Measurements from ENCODE around the gene LMF1. TPM values are rescaled to one million over a fixed set of nuclear protein-coding genes. Genes with fewer than 3 reads are reported as not detected.

LMF1 gene
- polyA plus RNA-seq, 2 donors = 8.2 to 17.2 TPM

- Histone ChIP-seq H3K4me3 (ENCODE audit: low read depth in 1 of 2, low read length in 2 of 2) (no peak overlapping the region), H3K36me3 (ENCODE audit: control insufficient read depth in 2 of 2, insufficient read depth in 2 of 2, low read length in 1 of 2) (no peaks in the 10 kb centered on the region), H3K27me3 (ENCODE audit: control insufficient read depth in 1 of 2, insufficient read depth in 2 of 2, low read length in 2 of 2) (peaks cover 0 to 7% of the 10 kb centered on the region in 2 donors), H3K9me3 (ENCODE audit: control insufficient read depth in 2 of 2, insufficient read depth in 1 of 2, low read depth in 1 of 2, low read length in 1 of 2) (peaks cover 4 to 21% of the 10 kb centered on the region in 2 donors), H3K27ac (ENCODE audit: low read depth in 2 of 2, low read length in 1 of 2) (no peak overlapping the region), H3K4me1 (ENCODE audit: control insufficient read depth in 2 of 2, insufficient read depth in 2 of 2, low read length in 1 of 2) (peaks cover 0 to 4% of the 10 kb centered on the region in 2 donors)
- 67 to 93% methylated on average over 3 of the region's 3 CpGs for WGBS, 2 donors
These were observed 25.0 kb upstream of the LMF1 start for GRCh38 chr16:995783-996182.

- H3K27ac ChIP-seq (ENCODE audit: low read depth in 2 of 2, low read length in 1 of 2) = no peak overlapping the region
- peaks cover 0 to 4% of the 10 kb centered on the region in 2 donors for H3K4me1 ChIP-seq (ENCODE audit: control insufficient read depth in 2 of 2, insufficient read depth in 2 of 2, low read length in 1 of 2)
- WGBS, 2 donors = 83 to 86% methylated on average over 3 of the region's 3 CpGs
- H3K4me3 ChIP-seq (ENCODE audit: low read depth in 1 of 2, low read length in 2 of 2) = no peak overlapping the region
- H3K36me3 ChIP-seq (ENCODE audit: control insufficient read depth in 2 of 2, insufficient read depth in 2 of 2, low read length in 1 of 2) = no peaks in the 10 kb centered on the region
- H3K27me3 ChIP-seq (ENCODE audit: control insufficient read depth in 1 of 2, insufficient read depth in 2 of 2, low read length in 2 of 2) = peaks cover 0 to 7% of the 10 kb centered on the region in 2 donors
- peaks cover 4 to 23% of the 10 kb centered on the region in 2 donors for H3K9me3 ChIP-seq (ENCODE audit: control insufficient read depth in 2 of 2, insufficient read depth in 1 of 2, low read depth in 1 of 2, low read length in 1 of 2)
These were observed 24.3 kb upstream of the LMF1 start for GRCh38 chr16:995087-995486.

GRCh38 chr16:993731-994130 is 22.9 kb upstream of the LMF1 start:
- Histone ChIP-seq H3K27ac (ENCODE audit: low read depth in 2 of 2, low read length in 1 of 2) (no peak overlapping the region), H3K27me3 (ENCODE audit: control insufficient read depth in 1 of 2, insufficient read depth in 2 of 2, low read length in 2 of 2) (peaks cover 0 to 7% of the 10 kb centered on the region in 2 donors)

GRCh38 chr16:991773-992172 is 21.0 kb upstream of the LMF1 start:
- Histone ChIP-seq H3K9me3 (ENCODE audit: control insufficient read depth in 2 of 2, insufficient read depth in 1 of 2, low read depth in 1 of 2, low read length in 1 of 2) (peaks cover 4 to 25% of the 10 kb centered on the region in 2 donors), H3K27me3 (ENCODE audit: control insufficient read depth in 1 of 2, insufficient read depth in 2 of 2, low read length in 2 of 2) (no peaks in the 10 kb centered on the region), H3K27ac (ENCODE audit: low read depth in 2 of 2, low read length in 1 of 2) (no peak overlapping the region), H3K4me3 (ENCODE audit: low read depth in 1 of 2, low read length in 2 of 2) (no peak overlapping the region), H3K36me3 (ENCODE audit: control insufficient read depth in 2 of 2, insufficient read depth in 2 of 2, low read length in 1 of 2) (no peaks in the 10 kb centered on the region), H3K4me1 (ENCODE audit: control insufficient read depth in 2 of 2, insufficient read depth in 2 of 2, low read length in 1 of 2) (peaks cover 0 to 2% of the 10 kb centered on the region in 2 donors)
- 54 to 60% methylated on average over 8 to 9 of the region's 9 CpGs for WGBS, 2 donors

More at GRCh38 chr16:993731-994130, 22.9 kb upstream of the LMF1 start:
- peaks cover 0 to 4% of the 10 kb centered on the region in 2 donors for H3K4me1 ChIP-seq (ENCODE audit: control insufficient read depth in 2 of 2, insufficient read depth in 2 of 2, low read length in 1 of 2)
- WGBS, 2 donors = 84 to 85% methylated on average over 3 of the region's 3 CpGs
- peaks cover 4 to 27% of the 10 kb centered on the region in 2 donors for H3K9me3 ChIP-seq (ENCODE audit: control insufficient read depth in 2 of 2, insufficient read depth in 1 of 2, low read depth in 1 of 2, low read length in 1 of 2)
- no peaks in the 10 kb centered on the region for H3K36me3 ChIP-seq (ENCODE audit: control insufficient read depth in 2 of 2, insufficient read depth in 2 of 2, low read length in 1 of 2)
- H3K4me3 ChIP-seq (ENCODE audit: low read depth in 1 of 2, low read length in 2 of 2) = no peak overlapping the region

- H3K27ac ChIP-seq (ENCODE audit: low read depth in 2 of 2, low read length in 1 of 2) = no peak overlapping the region
- no peaks in the 10 kb centered on the region for H3K36me3 ChIP-seq (ENCODE audit: control insufficient read depth in 2 of 2, insufficient read depth in 2 of 2, low read length in 1 of 2)
- peaks cover 4 to 23% of the 10 kb centered on the region in 2 donors for H3K9me3 ChIP-seq (ENCODE audit: control insufficient read depth in 2 of 2, insufficient read depth in 1 of 2, low read depth in 1 of 2, low read length in 1 of 2)
- H3K27me3 ChIP-seq (ENCODE audit: control insufficient read depth in 1 of 2, insufficient read depth in 2 of 2, low read length in 2 of 2) = no peaks in the 10 kb centered on the region
- 70 to 75% methylated on average over 9 to 10 of the region's 11 CpGs for WGBS, 2 donors
- no peak overlapping the region for H3K4me3 ChIP-seq (ENCODE audit: low read depth in 1 of 2, low read length in 2 of 2)
- H3K4me1 ChIP-seq (ENCODE audit: control insufficient read depth in 2 of 2, insufficient read depth in 2 of 2, low read length in 1 of 2) = peaks cover 0 to 2% of the 10 kb centered on the region in 2 donors
These were observed 20.6 kb upstream of the LMF1 start for GRCh38 chr16:991345-991744.

- H3K27me3 ChIP-seq (ENCODE audit: control insufficient read depth in 1 of 2, insufficient read depth in 2 of 2, low read length in 2 of 2) = no peaks in the 10 kb centered on the region
- H3K27ac ChIP-seq (ENCODE audit: low read depth in 2 of 2, low read length in 1 of 2) = no peak overlapping the region
- H3K36me3 ChIP-seq (ENCODE audit: control insufficient read depth in 2 of 2, insufficient read depth in 2 of 2, low read length in 1 of 2) = no peaks in the 10 kb centered on the region
- 64 to 66% methylated on average over 39 to 41 of the region's 41 CpGs for WGBS, 2 donors
- H3K4me1 ChIP-seq (ENCODE audit: control insufficient read depth in 2 of 2, insufficient read depth in 2 of 2, low read length in 1 of 2) = peaks cover 0 to 2% of the 10 kb centered on the region in 2 donors
- no peak overlapping the region for H3K4me3 ChIP-seq (ENCODE audit: low read depth in 1 of 2, low read length in 2 of 2)
- H3K9me3 ChIP-seq (ENCODE audit: control insufficient read depth in 2 of 2, insufficient read depth in 1 of 2, low read depth in 1 of 2, low read length in 1 of 2) = peaks cover 4 to 19% of the 10 kb centered on the region in 2 donors
These were observed 19.9 kb upstream of the LMF1 start for GRCh38 chr16:990516-991291.

- H3K36me3 ChIP-seq (ENCODE audit: control insufficient read depth in 2 of 2, insufficient read depth in 2 of 2, low read length in 1 of 2) = no peaks in the 10 kb centered on the region
- H3K4me3 ChIP-seq (ENCODE audit: low read depth in 1 of 2, low read length in 2 of 2) = no peak overlapping the region
- no peak overlapping the region for H3K27ac ChIP-seq (ENCODE audit: low read depth in 2 of 2, low read length in 1 of 2)
- WGBS, 2 donors = 71 to 82% methylated on average over 11 of the region's 11 CpGs
- H3K4me1 ChIP-seq (ENCODE audit: control insufficient read depth in 2 of 2, insufficient read depth in 2 of 2, low read length in 1 of 2) = peaks cover 0 to 2% of the 10 kb centered on the region in 2 donors
- H3K27me3 ChIP-seq (ENCODE audit: control insufficient read depth in 1 of 2, insufficient read depth in 2 of 2, low read length in 2 of 2) = peaks cover 0 to 1% of the 10 kb centered on the region in 2 donors
- H3K9me3 ChIP-seq (ENCODE audit: control insufficient read depth in 2 of 2, insufficient read depth in 1 of 2, low read depth in 1 of 2, low read length in 1 of 2) = peaks cover 0 to 7% of the 10 kb centered on the region in 2 donors
These were observed 18.6 kb upstream of the LMF1 start for GRCh38 chr16:989354-989814.

GRCh38 chr16:988471-989353 is 17.9 kb upstream of the LMF1 start:
- H3K27me3 ChIP-seq (ENCODE audit: control insufficient read depth in 1 of 2, insufficient read depth in 2 of 2, low read length in 2 of 2) = peaks cover 2 to 3% of the 10 kb centered on the region in 2 donors
- whole genome bisulfite sequencing, 2 donors = 69% methylated on average over 34 to 35 of the region's 35 CpGs
- peaks cover 0 to 6% of the 10 kb centered on the region in 2 donors for H3K9me3 ChIP-seq (ENCODE audit: control insufficient read depth in 2 of 2, insufficient read depth in 1 of 2, low read depth in 1 of 2, low read length in 1 of 2)
- no peak overlapping the region for H3K27ac ChIP-seq (ENCODE audit: low read depth in 2 of 2, low read length in 1 of 2)
- H3K36me3 ChIP-seq (ENCODE audit: control insufficient read depth in 2 of 2, insufficient read depth in 2 of 2, low read length in 1 of 2) = no peaks in the 10 kb centered on the region
- H3K4me3 ChIP-seq (ENCODE audit: low read depth in 1 of 2, low read length in 2 of 2) = no peak overlapping the region
- peaks cover 0 to 2% of the 10 kb centered on the region in 2 donors for H3K4me1 ChIP-seq (ENCODE audit: control insufficient read depth in 2 of 2, insufficient read depth in 2 of 2, low read length in 1 of 2)

- H3K4me3 ChIP-seq (ENCODE audit: low read depth in 1 of 2, low read length in 2 of 2) = no peak overlapping the region
- no peaks in the 10 kb centered on the region for H3K36me3 ChIP-seq (ENCODE audit: control insufficient read depth in 2 of 2, insufficient read depth in 2 of 2, low read length in 1 of 2)
- peaks cover 6 to 8% of the 10 kb centered on the region in 2 donors for H3K27me3 ChIP-seq (ENCODE audit: control insufficient read depth in 1 of 2, insufficient read depth in 2 of 2, low read length in 2 of 2)
- 62 to 79% methylated on average over 17 of the region's 17 CpGs for WGBS, 2 donors
- peaks cover 0 to 2% of the 10 kb centered on the region in 2 donors for H3K4me1 ChIP-seq (ENCODE audit: control insufficient read depth in 2 of 2, insufficient read depth in 2 of 2, low read length in 1 of 2)
- peaks cover 0 to 6% of the 10 kb centered on the region in 2 donors for H3K9me3 ChIP-seq (ENCODE audit: control insufficient read depth in 2 of 2, insufficient read depth in 1 of 2, low read depth in 1 of 2, low read length in 1 of 2)
- no peak overlapping the region for H3K27ac ChIP-seq (ENCODE audit: low read depth in 2 of 2, low read length in 1 of 2)
These were observed 17.1 kb upstream of the LMF1 start for GRCh38 chr16:987906-988305.
